A673 (cell line): ENCODE data around the gene TMEM132C. TPM values are rescaled to one million over a fixed set of nuclear protein-coding genes. Genes with fewer than 3 reads are reported as not detected.

ENCODE experiments used
- BruUV-seq: library from RNA; stranded (reverse); fragments of 400-500 nt; replicated peaks from 2 replicates; lab custom pipeline; 2021; lab: Mats Ljungman, UMichigan
- CTCF ChIA-PET: fragments of 300-600 bp; sonication (Branson Sonifier 250); formaldehyde crosslinking; loops from one replicate; lab custom pipeline; 2022; ENCODE audit warnings: antibody characterized with exemption; lab: Charles Lee
- POLR2A ChIA-PET: fragments of 300-600 bp; sonication (Branson Sonifier 250); formaldehyde crosslinking; loops from one replicate; lab custom pipeline; 2022; ENCODE audit warnings: antibody characterized with exemption; ENCODE audit not compliant: low non-redundant PET; lab: Charles Lee
- DNase-seq: peaks from one replicate; pipeline ENCODE4 v3.0.0-alpha.2; 2015; ENCODE audit warnings: low spot score
- H3K27ac ChIP-seq: fragments of 200-600 bp; sonication (generic); 2 replicates; pipeline ENCODE4 v1.5.1; 2016; ENCODE audit warnings: mixed run types, low read depth, mild to moderate bottlenecking, mixed read lengths, antibody characterized with exemption, low read length; ENCODE audit not compliant: poor library complexity, severe bottlenecking
- H3K27me3 ChIP-seq: fragments of 200-600 bp; sonication (generic); replicated peaks from 2 replicates; pipeline ENCODE4 v1.6.1; 2017; ENCODE audit warnings: mixed run types, low read depth, mild to moderate bottlenecking, mixed read lengths, antibody characterized with exemption, low read length; ENCODE audit not compliant: insufficient read depth, poor library complexity
- H3K36me3 ChIP-seq: fragments of 200-600 bp; sonication (generic); 2 replicates; pipeline ENCODE4 v1.6.1; 2016; ENCODE audit warnings: mixed run types, mild to moderate bottlenecking, mixed read lengths, antibody characterized with exemption, low read length; ENCODE audit not compliant: insufficient read depth, poor library complexity, severe bottlenecking
- H3K4me1 ChIP-seq: fragments of 200-600 bp; sonication (generic); 2 replicates; pipeline ENCODE4 v1.6.1; 2017; ENCODE audit warnings: mixed run types, mild to moderate bottlenecking, mixed read lengths, antibody characterized with exemption, low read length; ENCODE audit not compliant: insufficient read depth, poor library complexity, severe bottlenecking
- H3K4me3 ChIP-seq: fragments of 200-600 bp; sonication (generic); 2 replicates; pipeline ENCODE4 v1.5.1; 2016; ENCODE audit warnings: low read depth, mixed run types, mild to moderate bottlenecking, mixed read lengths, low read length; ENCODE audit not compliant: poor library complexity, severe bottlenecking
- H3K9me3 ChIP-seq: fragments of 200-600 bp; sonication (generic); 2 replicates; pipeline ENCODE4 v1.6.1; 2016; ENCODE audit warnings: mixed run types, low read depth, mild to moderate bottlenecking, mixed read lengths, antibody characterized with exemption, low read length; ENCODE audit not compliant: poor library complexity, severe bottlenecking
- CTCF ChIP-seq: fragments of 300-800, 200-600 bp; sonication (generic); conservative IDR thresholded peaks from 2 replicates; pipeline ENCODE4 v1.5.1; 2017; ENCODE audit warnings: low read depth, mild to moderate bottlenecking, antibody characterized with exemption, low read length, moderate library complexity, mixed read lengths
- EZH2 ChIP-seq: fragments of 200-600 bp; sonication (generic); IDR thresholded peaks from 2 replicates; pipeline ENCODE4 v1.6.1; 2017; ENCODE audit warnings: borderline replicate concordance, low read depth, mild to moderate bottlenecking, mixed read lengths, antibody characterized with exemption, low read length; ENCODE audit not compliant: poor library complexity, severe bottlenecking
- intact Hi-C: fragments of 100-400 bp; cut with micrococcal nuclease; formaldehyde crosslinking; loops from one replicate; pipeline ENCODE4 v1.10.0; 2022; ENCODE audit not compliant: unreplicated experiment
- total RNA-seq: library from RNA; stranded (reverse); gene quantifications from 2 replicates; pipeline ENCODE4 v1.2.3, GENCODE V29; 2021

Gene TMEM132C
- total RNA-seq, 1 experiment from 2014 or later = not detected

DNA sequence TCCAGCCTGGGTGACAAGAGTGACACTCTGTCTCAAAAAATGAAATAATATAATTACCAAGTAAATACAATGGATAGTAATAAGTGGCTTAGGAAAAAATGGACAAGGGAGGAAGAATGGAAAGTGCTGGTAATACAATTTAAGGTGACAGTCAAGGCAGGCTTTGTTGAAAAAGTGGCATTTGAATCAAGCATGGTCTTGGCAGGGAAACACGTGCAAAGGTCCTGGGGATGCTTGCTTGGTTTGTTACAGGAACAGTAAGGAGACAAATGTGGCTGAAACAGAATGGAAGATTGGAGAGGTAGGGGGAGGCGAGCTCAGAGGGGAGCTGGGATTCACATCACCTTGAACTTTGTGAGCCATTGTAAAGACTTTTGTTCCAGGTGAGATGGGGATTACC lies 153.2 kb downstream of the TMEM132C start:
- no peaks in the 10 kb centered on the region for H3K4me1 ChIP-seq
- no peak for TF ChIP-seq EZH2
- no peak for TF ChIP-seq CTCF
- H3K36me3 ChIP-seq = no peaks in the 10 kb centered on the region
- CTCF ChIA-PET = no interaction called here
- intact Hi-C loops = no loop called here
- no peak for DNase-seq
- H3K27ac ChIP-seq = no peak overlapping the region
- no peaks in the 10 kb centered on the region for H3K9me3 ChIP-seq
- BruUV-seq = no TSS peak
- POLR2A ChIA-PET = no interaction called here
- peaks cover 9% of the 10 kb centered on the region for H3K27me3 ChIP-seq
- H3K4me3 ChIP-seq = no peak overlapping the region

GRCh38 chr12:128421375-128421774 lies 154.4 kb downstream of the TMEM132C start:
- Histone ChIP-seq H3K27ac (no peak overlapping the region), H3K9me3 (no peaks in the 10 kb centered on the region), H3K27me3 (peaks cover 21% of the 10 kb centered on the region), H3K36me3 (no peaks in the 10 kb centered on the region), H3K4me1 (no peaks in the 10 kb centered on the region), H3K4me3 (no peak overlapping the region)
- POLR2A ChIA-PET = no interaction called here
- intact Hi-C loops = no loop called here
- DNase-seq = no peak
- TF ChIP-seq EZH2 = no peak
- no peak for TF ChIP-seq CTCF
- CTCF ChIA-PET = no interaction called here
- BruUV-seq = no TSS peak

GRCh38 chr12:128423205-128423604 lies 156.2 kb downstream of the TMEM132C start:
- ChIA-PET CTCF (no interaction called here), POLR2A (no interaction called here)
- no TSS peak for BruUV-seq
- no peaks in the 10 kb centered on the region for H3K4me1 ChIP-seq
- no peaks in the 10 kb centered on the region for H3K36me3 ChIP-seq
- peaks cover 38% of the 10 kb centered on the region for H3K27me3 ChIP-seq
- TF ChIP-seq CTCF (no peak), EZH2 (no peak)
- H3K9me3 ChIP-seq = no peaks in the 10 kb centered on the region
- intact Hi-C loops = no loop called here
- no peak overlapping the region for H3K27ac ChIP-seq
- H3K4me3 ChIP-seq = no peak overlapping the region
- no peak for DNase-seq
